ENCODE results near the gene CACNA1C.

The CACNA1C gene

GRCh38 chr12:2173971-2174370 is 121.2 kb downstream of the CACNA1C start:
- no peak for DNase-seq (ENCODE audit: low spot score)
- no peak overlapping the region for H3K4me3 ChIP-seq (ENCODE audit: severe bottlenecking)
- peaks cover 29% of the 10 kb centered on the region for H3K27me3 ChIP-seq (ENCODE audit: insufficient read depth, poor library complexity, severe bottlenecking)
- H3K36me3 ChIP-seq (ENCODE audit: low read depth) = no peaks in the 10 kb centered on the region
- ATAC-seq (ENCODE audit: low read depth) = no peak
- no peaks in the 10 kb centered on the region for H3K4me1 ChIP-seq (ENCODE audit: insufficient read depth, poor library complexity, severe bottlenecking)
- no peaks in the 10 kb centered on the region for H3K9me3 ChIP-seq (ENCODE audit: severe bottlenecking)
- no peak overlapping the region for H3K27ac ChIP-seq (ENCODE audit: poor library complexity, severe bottlenecking)
- no peak for TF ChIP-seq CTCF (IDR thresholded peaks at IDR 0.05; ENCODE audit: poor library complexity, severe bottlenecking)

- Histone ChIP-seq H3K4me3 (ENCODE audit: severe bottlenecking) (no peak overlapping the region), H3K9me3 (ENCODE audit: severe bottlenecking) (no peaks in the 10 kb centered on the region), H3K4me1 (ENCODE audit: insufficient read depth, poor library complexity, severe bottlenecking) (peaks cover 9% of the 10 kb centered on the region), H3K27me3 (ENCODE audit: insufficient read depth, poor library complexity, severe bottlenecking) (peaks cover 29% of the 10 kb centered on the region), H3K36me3 (ENCODE audit: low read depth) (no peaks in the 10 kb centered on the region), H3K27ac (ENCODE audit: poor library complexity, severe bottlenecking) (no peak overlapping the region)
- DNase-seq (ENCODE audit: low spot score) (no peak), ATAC-seq (ENCODE audit: low read depth) (no peak)
- no peak for TF ChIP-seq CTCF (IDR thresholded peaks at IDR 0.05; ENCODE audit: poor library complexity, severe bottlenecking)
These were observed 124.2 kb downstream of the CACNA1C start for GRCh38 chr12:2177003-2177402.

- H3K27ac ChIP-seq (ENCODE audit: poor library complexity, severe bottlenecking) = no peak overlapping the region
- ATAC-seq (ENCODE audit: low read depth) (no peak), DNase-seq (ENCODE audit: low spot score) (no peak)
- peaks cover 29% of the 10 kb centered on the region for H3K27me3 ChIP-seq (ENCODE audit: insufficient read depth, poor library complexity, severe bottlenecking)
- no peak for TF ChIP-seq CTCF (IDR thresholded peaks at IDR 0.05; ENCODE audit: poor library complexity, severe bottlenecking)
- H3K36me3 ChIP-seq (ENCODE audit: low read depth) = no peaks in the 10 kb centered on the region
- no peaks in the 10 kb centered on the region for H3K9me3 ChIP-seq (ENCODE audit: severe bottlenecking)
- H3K4me3 ChIP-seq (ENCODE audit: severe bottlenecking) = no peak overlapping the region
- H3K4me1 ChIP-seq (ENCODE audit: insufficient read depth, poor library complexity, severe bottlenecking) = peaks cover 9% of the 10 kb centered on the region
These were observed 125.0 kb downstream of the CACNA1C start for GRCh38 chr12:2177751-2178150.

GRCh38 chr12:2179058-2179457 is 126.3 kb downstream of the CACNA1C start:
- no peak for TF ChIP-seq CTCF (IDR thresholded peaks at IDR 0.05; ENCODE audit: poor library complexity, severe bottlenecking)

GRCh38 chr12:2179953-2180736 is 127.4 kb downstream of the CACNA1C start:
- Histone ChIP-seq H3K4me1 (ENCODE audit: insufficient read depth, poor library complexity, severe bottlenecking) (peaks cover 9% of the 10 kb centered on the region), H3K27ac (ENCODE audit: poor library complexity, severe bottlenecking) (no peak overlapping the region), H3K4me3 (ENCODE audit: severe bottlenecking) (no peak overlapping the region), H3K27me3 (ENCODE audit: insufficient read depth, poor library complexity, severe bottlenecking) (peaks cover 25% of the 10 kb centered on the region), H3K36me3 (ENCODE audit: low read depth) (no peaks in the 10 kb centered on the region), H3K9me3 (ENCODE audit: severe bottlenecking) (no peaks in the 10 kb centered on the region)
- ATAC-seq (ENCODE audit: low read depth) (peak; percentile 89), DNase-seq (ENCODE audit: low spot score) (no peak)
- TF ChIP-seq CTCF (IDR thresholded peaks at IDR 0.05; ENCODE audit: poor library complexity, severe bottlenecking) = no peak

More at GRCh38 chr12:2179058-2179457, 126.3 kb downstream of the CACNA1C start:
- ATAC-seq (ENCODE audit: low read depth) = no peak
- no peak for DNase-seq (ENCODE audit: low spot score)
- H3K27me3 ChIP-seq (ENCODE audit: insufficient read depth, poor library complexity, severe bottlenecking) = peaks cover 29% of the 10 kb centered on the region
- H3K9me3 ChIP-seq (ENCODE audit: severe bottlenecking) = no peaks in the 10 kb centered on the region
- no peaks in the 10 kb centered on the region for H3K36me3 ChIP-seq (ENCODE audit: low read depth)
- H3K27ac ChIP-seq (ENCODE audit: poor library complexity, severe bottlenecking) = no peak overlapping the region
- H3K4me1 ChIP-seq (ENCODE audit: insufficient read depth, poor library complexity, severe bottlenecking) = peaks cover 9% of the 10 kb centered on the region
- H3K4me3 ChIP-seq (ENCODE audit: severe bottlenecking) = no peak overlapping the region

Data from RWPE2 (cell line).